GM12878 (cell line): Measurements from ENCODE around the gene IQUB.
"Not testable (repeated sequence)": the region's sequence is repeated elsewhere in the genome, so short reads cannot be mapped to it uniquely, and the experiment has no call there.

Experiments used
- ATF2 ChIP-seq: IDR thresholded peaks from 2 replicates; pipeline ENCODE4 v1.6.1; 2012; ENCODE audit warnings: low read length, inconsistent platforms
- BMI1 ChIP-seq: fragments of 450-650 bp; IDR thresholded peaks from 2 replicates; pipeline ENCODE4 v1.6.1; 2016; ENCODE audit warnings: mild to moderate bottlenecking, moderate library complexity, borderline replicate concordance
- CREB1 ChIP-seq: IDR thresholded peaks from 2 replicates; pipeline ENCODE4 v1.6.1; 2012; ENCODE audit warnings: low read depth, mild to moderate bottlenecking, inconsistent platforms
- IKZF1 ChIP-seq: fragments of 450-650 bp; conservative IDR thresholded peaks from 2 replicates; pipeline ENCODE4 v1.6.1; 2017; ENCODE audit warnings: antibody characterized with exemption, mild to moderate bottlenecking
- KDM1A ChIP-seq: fragments of 200-600 bp; sonication (generic); IDR thresholded peaks from 2 replicates; pipeline ENCODE4 v1.6.1; 2016; ENCODE audit warnings: borderline replicate concordance
- NFIC ChIP-seq: IDR thresholded peaks from 2 replicates; pipeline ENCODE4 v1.6.1; 2012; ENCODE audit warnings: low read depth, mild to moderate bottlenecking, inconsistent platforms, low read length, moderate library complexity
- POLR2A ChIP-seq: IDR thresholded peaks from 2 replicates; pipeline ENCODE4 v1.6.1; 2011; ENCODE audit warnings: low read depth, mild to moderate bottlenecking, low read length
- RCOR1 ChIP-seq: conservative IDR thresholded peaks from 2 replicates; pipeline ENCODE4 v1.6.1; 2012; ENCODE audit warnings: low read depth, low read length, improper control_type of control experiment
- TAF1 ChIP-seq: IDR thresholded peaks from 2 replicates; pipeline ENCODE4 v1.6.1; 2011; ENCODE audit warnings: mild to moderate bottlenecking, low read depth, low read length, borderline replicate concordance

GRCh38 chr7:123552134-123552533 is 17.7 kb upstream of the IQUB start:
- TF ChIP-seq BMI1, IKZF1, TAF1, NFIC, CREB1, ATF2, RCOR1, KDM1A, POLR2A: not testable (repeated sequence)
